GM18502 (cell line): Measurements from ENCODE around the gene ATG14.
"Not testable (repeated sequence)": the region's sequence is repeated elsewhere in the genome, so short reads cannot be mapped to it uniquely, and the experiment has no call there.

Experiments
- ATAC-seq: cut with Tn5 transposase; IDR thresholded peaks from one replicate; pipeline ENCODE4 v1.9.1; 2021; ENCODE audit warnings: mild to moderate bottlenecking; ENCODE audit not compliant: unreplicated experiment, poor library complexity

The ATG14 gene

GRCh38 chr14:55388160-55388559 is 23.5 kb downstream of the ATG14 start:
- no peak for ATAC-seq

GRCh38 chr14:55387121-55387520 is 24.5 kb downstream of the ATG14 start:
- ATAC-seq = no peak

DNA sequence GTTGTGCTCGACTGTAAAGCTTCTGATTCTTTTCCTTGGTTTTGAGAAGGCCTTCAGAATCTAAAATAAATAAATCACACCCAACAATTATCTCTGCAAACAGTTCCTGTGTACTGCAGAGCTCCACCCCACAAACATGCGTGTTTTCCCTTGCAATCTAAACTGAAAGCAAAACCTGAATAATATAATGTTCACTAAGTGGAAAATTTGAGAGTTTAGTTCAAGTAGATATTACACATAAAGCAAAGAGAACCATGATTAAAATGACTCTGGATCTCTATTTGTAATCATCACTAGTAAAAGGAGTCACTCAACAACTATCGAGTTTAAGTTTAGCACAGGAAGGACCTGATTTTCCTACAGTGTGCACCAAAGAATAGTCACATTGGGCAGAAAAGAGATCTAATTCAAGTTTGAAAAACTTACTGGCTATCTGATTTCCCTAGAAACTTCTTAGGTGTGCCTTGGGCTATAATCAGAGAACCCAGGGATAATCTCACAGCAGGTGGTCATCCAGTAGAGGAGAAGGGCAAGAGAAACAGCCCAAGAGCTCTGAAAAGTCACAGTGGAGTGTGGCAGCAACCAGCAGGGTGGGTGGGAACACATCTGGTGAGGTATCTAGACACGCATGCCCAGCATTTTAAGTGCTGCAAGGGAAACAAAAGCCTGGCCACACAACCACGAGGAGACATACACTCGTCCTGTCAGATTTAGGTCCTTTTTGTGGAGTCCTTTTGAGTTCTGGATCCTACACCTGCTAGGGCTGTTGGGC is 25.4 kb downstream of the ATG14 start:
- ATAC-seq = no peak

- no peak for ATAC-seq
Measured at GRCh38 chr14:55384536-55384935, 27.1 kb downstream of the ATG14 start.

- no peak for ATAC-seq
Measured at GRCh38 chr14:55383541-55384140, 28.0 kb downstream of the ATG14 start.

DNA sequence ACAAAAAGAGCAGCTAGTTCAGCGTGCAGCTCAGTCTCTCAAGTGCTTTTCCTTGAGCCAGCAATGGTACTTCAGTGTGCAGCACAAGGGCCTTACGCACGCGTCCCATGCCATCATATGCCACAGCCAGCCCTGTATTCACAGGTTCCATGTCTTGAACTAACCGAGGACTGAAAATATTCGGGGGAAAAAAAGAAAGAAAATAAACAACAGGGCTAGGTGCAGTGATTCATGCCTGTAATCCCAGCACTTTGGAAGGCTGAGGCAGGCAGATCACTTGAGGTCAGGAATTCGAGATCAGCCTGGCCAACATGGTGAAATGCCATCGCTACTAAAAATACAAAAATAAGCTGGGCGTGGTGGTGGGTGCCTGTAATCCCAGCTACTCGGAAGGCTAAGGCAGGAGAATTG is 28.6 kb downstream of the ATG14 start:
- not testable (repeated sequence) for ATAC-seq

GRCh38 chr14:55382483-55382882 is 29.1 kb downstream of the ATG14 start:
- ATAC-seq = no peak

- no peak for ATAC-seq
Measured at GRCh38 chr14:55381561-55381960, 30.1 kb downstream of the ATG14 start.

GRCh38 chr14:55381040-55381439 is 30.6 kb downstream of the ATG14 start:
- ATAC-seq = no peak

DNA sequence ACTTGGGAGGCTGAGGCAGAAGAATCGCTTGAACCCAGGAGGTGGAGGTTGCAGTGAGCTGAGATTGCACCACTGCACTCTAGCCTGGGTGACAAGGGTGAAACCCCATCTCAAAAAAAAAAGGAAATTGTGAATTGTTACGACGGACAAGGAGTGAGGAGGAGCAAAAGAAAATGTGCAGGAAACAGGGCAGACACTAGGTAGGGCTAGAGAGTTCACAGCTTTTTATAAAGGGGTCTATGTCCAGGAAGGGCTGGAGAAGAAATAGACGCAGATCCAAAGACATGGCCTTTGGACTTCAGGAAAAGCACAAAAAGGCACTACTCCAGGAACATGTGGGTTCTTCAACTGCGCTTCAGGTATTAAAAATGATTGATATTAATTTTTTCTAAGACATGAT is 34.4 kb downstream of the ATG14 start:
- ATAC-seq = no peak

- no peak for ATAC-seq
Measured at GRCh38 chr14:55374771-55375170, 36.9 kb downstream of the ATG14 start.

DNA sequence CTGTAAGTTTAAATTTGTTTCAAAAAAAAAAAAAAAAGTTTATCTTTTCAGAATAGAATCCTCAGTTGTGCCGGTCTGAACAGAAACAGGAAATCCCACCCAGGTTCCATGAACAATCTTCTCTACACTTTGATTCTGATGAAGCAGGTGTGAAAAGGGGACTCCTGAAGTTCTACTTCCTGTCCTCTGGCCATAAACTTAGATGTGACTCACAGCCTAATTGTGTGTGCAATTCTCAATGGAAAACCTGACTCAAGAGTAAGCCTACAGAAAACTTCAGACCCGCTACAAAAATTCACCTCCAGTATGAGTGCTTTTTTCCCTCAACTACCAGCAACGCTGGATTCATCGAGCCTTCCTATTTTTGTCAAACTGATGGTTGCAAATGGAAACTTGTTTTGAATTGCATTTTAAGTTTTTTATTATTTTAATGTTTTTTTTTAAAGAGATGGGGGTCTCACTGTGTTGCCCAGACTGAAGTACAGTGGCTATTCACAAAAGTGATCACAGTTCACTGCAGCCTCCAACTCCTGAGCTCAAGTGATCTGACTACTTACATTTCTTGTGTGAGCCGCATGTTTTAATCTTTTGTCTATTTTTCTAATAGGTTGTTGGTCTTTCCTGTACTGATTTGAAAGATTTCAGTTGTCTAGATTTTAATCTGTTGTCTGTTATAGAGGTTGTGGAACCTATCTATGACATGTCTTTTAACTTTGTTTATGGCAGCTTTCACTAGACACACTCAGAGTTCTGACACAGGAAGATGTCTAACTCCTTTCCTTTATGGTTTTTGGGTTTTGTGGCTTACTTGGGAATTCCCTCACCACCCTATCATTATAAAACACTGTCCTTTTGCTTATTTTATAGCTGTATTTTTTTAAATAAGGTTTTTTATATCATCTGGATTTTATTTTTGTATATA is 37.6 kb downstream of the ATG14 start:
- peak; percentile 61 for ATAC-seq

DNA sequence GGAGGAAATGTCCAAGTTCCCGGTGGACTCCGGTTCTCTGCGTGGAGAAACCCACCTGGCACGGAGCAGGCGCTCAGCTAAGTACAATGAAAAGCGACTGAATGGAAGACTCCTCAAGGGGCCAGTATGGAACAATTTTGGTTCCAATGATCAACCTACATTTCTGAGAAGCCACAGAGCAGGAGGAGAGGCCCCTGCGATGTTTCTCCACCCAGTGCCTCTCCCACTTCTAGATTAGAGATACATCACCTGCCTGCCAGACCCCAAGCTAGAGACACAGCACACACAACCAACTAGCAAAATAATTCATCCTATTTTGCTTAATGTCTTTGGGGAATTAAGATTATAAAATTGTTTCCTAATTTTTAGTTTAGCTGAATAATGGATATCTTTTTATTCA is 38.8 kb downstream of the ATG14 start:
- ATAC-seq = no peak

DNA sequence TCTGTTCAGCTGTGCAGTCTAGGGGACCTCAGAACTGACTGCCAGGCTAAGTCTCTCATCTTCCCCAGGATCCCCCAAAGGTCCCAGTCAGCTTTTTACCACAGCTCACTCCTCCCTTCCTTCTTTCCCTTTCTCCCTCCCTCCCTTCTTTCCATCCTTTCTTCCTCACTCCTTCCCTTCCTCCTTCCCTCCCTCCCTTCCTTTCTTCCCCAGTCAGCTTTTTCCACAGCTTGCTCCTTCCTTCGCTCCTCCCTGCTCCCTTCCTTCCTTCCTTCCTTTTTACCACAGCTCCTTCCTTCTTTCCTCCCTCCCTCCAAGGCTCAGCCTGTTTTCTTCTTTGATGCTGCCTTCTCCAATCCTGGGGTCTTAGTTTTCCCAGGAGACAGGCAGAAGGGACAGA is 39.2 kb downstream of the ATG14 start:
- no peak for ATAC-seq

DNA sequence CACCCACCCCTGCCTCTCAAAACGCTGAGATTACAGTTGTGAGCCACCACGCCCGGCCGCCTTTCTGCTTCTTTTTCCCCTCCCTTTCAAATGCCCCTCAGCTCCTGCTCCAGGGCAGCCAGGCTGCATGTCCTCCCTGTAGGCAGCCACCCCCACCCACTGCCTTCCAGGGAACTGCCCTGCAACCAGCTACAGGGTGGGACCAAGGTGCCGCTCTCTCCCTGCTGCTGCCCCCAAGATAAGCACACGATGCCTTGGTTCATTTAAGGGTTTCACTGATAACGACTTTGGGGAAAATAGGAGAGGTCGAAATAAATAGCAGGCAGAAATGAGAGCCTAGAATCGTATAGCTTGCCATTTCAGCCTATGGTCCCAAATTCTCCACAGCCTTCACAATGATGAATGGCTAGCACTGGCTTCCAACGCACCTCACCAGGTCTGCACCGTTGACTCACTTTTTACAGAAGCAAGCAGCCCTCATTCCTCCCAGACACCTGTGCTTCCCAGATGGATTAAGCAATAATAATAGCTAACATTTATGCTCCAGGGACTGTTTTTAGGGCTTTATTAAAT is 40.7 kb downstream of the ATG14 start:
- no peak for ATAC-seq

DNA sequence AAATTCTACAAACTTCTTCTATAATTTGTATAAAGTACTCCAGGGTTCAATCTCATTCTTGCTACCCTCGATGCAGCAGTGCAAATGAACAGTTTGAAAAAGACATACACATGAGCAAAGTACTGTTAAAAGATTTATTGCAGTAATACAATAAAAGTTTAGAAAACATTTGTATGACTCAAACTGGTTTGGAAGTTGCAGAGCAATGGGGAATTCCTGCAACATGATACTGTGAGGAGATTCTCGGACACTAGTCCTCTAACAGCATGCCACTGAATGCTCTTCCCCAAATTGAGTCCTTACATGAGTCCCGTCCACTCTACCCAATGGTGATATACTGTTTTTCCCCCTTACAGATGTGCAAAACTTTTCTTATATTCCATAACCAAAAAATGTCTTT is 45.4 kb downstream of the ATG14 start:
- no peak for ATAC-seq

DNA sequence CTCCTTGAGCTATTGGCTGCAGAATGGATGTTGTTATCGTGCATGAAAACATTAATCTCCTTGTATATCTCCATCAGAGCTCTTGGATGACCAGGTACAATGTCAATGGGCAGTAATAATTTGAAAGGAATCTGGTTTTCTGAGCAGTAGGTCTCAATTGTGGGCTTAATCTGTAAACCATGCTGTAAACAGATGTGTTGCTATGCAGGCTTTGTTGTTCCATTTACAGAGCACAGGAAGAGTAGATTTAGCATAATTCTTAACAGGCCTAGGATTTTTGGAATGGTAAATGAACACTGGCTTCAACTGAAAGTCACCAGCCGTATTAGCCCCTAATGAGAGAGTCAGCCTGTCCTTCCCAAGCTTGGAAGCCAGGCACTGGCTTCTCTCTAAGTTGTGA is 50.4 kb downstream of the ATG14 start:
- ATAC-seq = no peak

DNA sequence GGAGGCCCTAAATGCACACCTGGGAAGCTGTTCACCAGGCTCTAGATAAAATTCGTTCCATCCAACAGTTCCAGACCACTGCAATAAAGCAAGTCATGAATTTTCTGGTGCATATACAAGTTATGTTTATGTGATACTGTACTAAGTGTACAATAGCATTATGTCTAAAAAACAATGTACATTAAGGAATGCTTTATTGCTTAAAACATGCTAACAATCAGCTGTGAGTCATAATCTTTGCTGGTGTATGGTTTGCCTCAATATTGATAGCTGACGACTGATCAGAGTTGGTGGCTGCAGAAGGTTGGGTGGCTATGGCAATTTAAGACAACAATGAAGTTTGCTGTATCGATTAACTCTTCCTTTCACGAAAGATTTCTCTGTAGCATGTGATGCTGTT is 52.3 kb downstream of the ATG14 start:
- ATAC-seq = no peak

DNA sequence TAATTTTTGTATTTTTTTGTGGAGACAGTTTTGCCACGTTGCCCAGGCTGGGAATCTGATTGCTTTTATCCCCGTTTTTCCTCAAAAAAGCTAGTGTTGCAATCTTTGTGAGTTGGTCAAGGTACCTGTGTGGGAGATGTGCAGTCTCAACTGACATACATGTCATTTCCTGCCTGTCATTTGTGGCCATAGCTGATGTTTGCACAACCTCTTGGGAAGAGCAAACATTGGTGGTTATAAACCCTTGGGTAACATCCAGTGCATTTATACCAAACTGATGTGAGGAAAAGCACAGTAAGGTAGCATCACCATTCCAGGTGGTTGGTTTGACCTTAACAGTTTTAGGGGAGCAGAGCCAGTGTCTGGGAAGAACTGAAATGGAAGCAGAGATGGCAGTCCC is 54.7 kb downstream of the ATG14 start:
- ATAC-seq = no peak

- no peak for ATAC-seq
Measured at GRCh38 chr14:55355922-55356321, 55.7 kb downstream of the ATG14 start.

DNA sequence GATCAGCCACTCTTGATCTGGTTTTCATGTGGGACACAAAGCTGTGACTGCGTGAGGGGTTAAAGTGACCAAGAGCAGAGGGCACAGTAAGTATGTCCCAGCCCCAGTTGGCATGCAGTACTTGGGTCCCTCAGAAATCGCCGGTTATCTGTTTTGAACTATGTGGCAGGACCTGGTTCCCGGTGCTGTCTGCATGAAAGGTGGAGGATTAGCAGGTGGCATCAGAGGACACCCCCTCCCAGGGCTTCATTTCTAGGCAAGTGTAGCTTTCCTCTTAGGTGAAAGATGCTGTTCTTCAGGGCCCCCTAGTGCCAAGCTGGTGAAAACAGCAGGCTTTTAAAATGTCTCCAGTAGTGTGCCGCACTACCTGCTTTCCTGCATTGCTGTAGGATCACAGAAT is 57.1 kb downstream of the ATG14 start:
- no peak for ATAC-seq
